Adrenal gland (tissue), 19 donors: ENCODE measurements around the gene UBFD1. TPM values are rescaled to one million over a fixed set of nuclear protein-coding genes. Genes with fewer than 3 reads are reported as not detected.
A peak's percentile ranks its signal among the peaks of the same experiment; 100 is the strongest.

Source experiments
- DNase-seq, 7 donors: peaks; one replicate each; pipeline ENCODE4 v3.0.0-alpha.2; 2019 to 2020
- H3K27ac ChIP-seq, 5 donors: fragments of 200-600 bp; sonication (generic) in 4 of 5; 1 replicate in 3 of 5; 2 replicates in 2 of 5; pipeline versions ENCODE4 v1.5.1 to v1.8.0; 2016 to 2020; ENCODE audit warnings: mild to moderate bottlenecking in 1 of 5
- H3K27me3 ChIP-seq: fragments of 200-600 bp; 2 replicates; pipeline ENCODE4 v1.8.0; 2021
- H3K36me3 ChIP-seq, 2 donors: fragments of 200-600 bp; replicated peaks in 1 of 2; 1 replicate in 1 of 2; 2 replicates in 1 of 2; pipeline versions ENCODE4 v1.5.1 to v1.8.0; 2018 to 2022
- H3K4me1 ChIP-seq, 2 donors: fragments of 200-600 bp; replicated peaks in 1 of 2; 1 replicate in 1 of 2; 2 replicates in 1 of 2; pipeline versions ENCODE4 v1.5.1 to v1.8.0; 2018 to 2021
- H3K4me3 ChIP-seq, 4 donors: fragments of 200-600 bp; sonication (generic) in 3 of 4; one replicate each; pipeline ENCODE4 v1.5.1; 2016 to 2018
- H3K9me3 ChIP-seq, 3 donors: fragments of 200-600 bp; sonication (generic) in 1 of 3; replicated peaks in 1 of 3; 1 replicate in 2 of 3; 2 replicates in 1 of 3; pipeline versions ENCODE4 v1.5.1 to v1.8.0; 2016 to 2021
- POLR2A ChIP-seq, 2 donors: fragments of 450-650 bp; IDR thresholded peaks; one replicate each; pipeline ENCODE4 v1.6.1; 2017; ENCODE audit warnings: antibody characterized with exemption in 2 of 2, mild to moderate bottlenecking in 2 of 2, moderate library complexity in 1 of 2
- WGBS, 4 donors: extraction: QIAGEN DNeasy Blood & Tissue Kit in 2 of 4; methylation state at CpG; one replicate each; pipeline versions ENCODE4 v1.1.5 to v1.1.7; 2013 to 2017; 5-methylcytosine and 5-hydroxymethylcytosine counted together
- intact Hi-C, 2 donors: fragments of 100-400 bp; cut with DNase I; formaldehyde crosslinking; loops; one replicate each; pipeline versions ENCODE4 v1.14.1 to v1.15.0; 2022 to 2023
- long read RNA-seq, 10 donors: library from polyadenylated mRNA in 3 of 10; unstranded in 2 of 10; stranded (forward) in 1 of 10; transcript quantifications; one replicate each; pipeline ENCODE4 v2.0.0 and lab custom pipeline, GENCODE V29; 2021 to 2026
- polyA plus RNA-seq, 3 donors: library from polyadenylated mRNA; stranded (reverse); fragments of 200-250 nt in 2 of 3; fragments of 350-450 nt in 1 of 3; fragmentation: Illumina TruSeq in 1 of 3; extraction: RNeasy Lipid Tissue Mini Kit (QIAGEN cat#74804) in 1 of 3; gene quantifications; one replicate each; pipeline ENCODE4 v1.2.3, GENCODE V29; 2013 to 2014
- total RNA-seq, 9 donors: library from RNA; depleted of rRNA in 4 of 9; stranded (reverse); fragments of >200 nt in 4 of 9; fragments of 120-200 nt in 1 of 9; fragmentation: NEBNext Ultra II Directional in 1 of 9; extraction: Animal tissue kit (Norgen Biotek cat#: 25700) in 1 of 9; gene quantifications; one replicate each; pipeline versions ENCODE4 v1.1.0 to v1.2.4, GENCODE V29; 2013 to 2023
- TF ChIP-seq, protein P1 (sequence below), 6 experiments: fragments of 450-650 bp in 4 of 6; fragments of 200-600 bp in 2 of 6; sonication (generic) in 1 of 6; IDR thresholded peaks; 1 replicate in 5 of 6; 2 replicates in 1 of 6; pipeline versions ENCODE4 v1.5.1 to v1.8.0; 2016 to 2021; ENCODE audit warnings: antibody characterized with exemption in 6 of 6, mild to moderate bottlenecking in 2 of 6, moderate library complexity in 1 of 6
- donor health status: healthy with polysubstance abuse.
- donor health status: Bipolar disorder and iron deficiency.
- donor health status: DM: yes; HTN: yes; CAD: no.
- donor health status: DM: no; HTN: no; CAD: no.
- donor health status: DM: no; HTN: no; CAD: no.
- donor health status: DM: yes; HTN: yes; CAD: no.

UBFD1 gene
- total RNA-seq (100 to 1,000 TPM in 3 of 9 donors, 10 to 100 TPM in 6; 58.5 to 151 (median 94.5) TPM), polyA plus RNA-seq (10 to 100 TPM in 2 of 3 donors, 1 to 10 TPM in 1; 9.5 to 65.8 (median 10.9) TPM)
- long read RNA-seq, donor 1, full-length matches to known transcripts, result 21 of 919 reads
- long read RNA-seq, donor 1, partial matches to known transcripts, result 876 of 919 reads
- long read RNA-seq, donor 1, other reads (novel, unspliced or antisense), result 22 of 919 reads
- long read RNA-seq, donor 2, full-length matches to known transcripts, result 15 of 15 reads
- long read RNA-seq, donor 2, partial matches to known transcripts, result 0 of 15 reads
- long read RNA-seq, donor 2, other reads (novel, unspliced or antisense), result 0 of 15 reads
- long read RNA-seq, donor 3, full-length matches to known transcripts, result 21 of 76 reads
- long read RNA-seq, donor 3, partial matches to known transcripts, result 55 of 76 reads
- long read RNA-seq, donor 3, other reads (novel, unspliced or antisense), result 0 of 76 reads
- long read RNA-seq, donor 4, partial matches to known transcripts, result 0 of 2 reads
- long read RNA-seq, donor 4, other reads (novel, unspliced or antisense), result 2 of 2 reads
- long read RNA-seq, donor 5, full-length matches to known transcripts, result 45 of 66 reads
- long read RNA-seq, donor 5, partial matches to known transcripts, result 5 of 66 reads
- long read RNA-seq, donor 5, other reads (novel, unspliced or antisense), result 16 of 66 reads
- long read RNA-seq, donor 6, partial matches to known transcripts, result 1 of 3 reads
- long read RNA-seq, donor 6, other reads (novel, unspliced or antisense), result 1 of 3 reads
- long read RNA-seq, donor 7, full-length matches to known transcripts, result 13 of 431 reads
- long read RNA-seq, donor 7, partial matches to known transcripts, result 129 of 431 reads
- long read RNA-seq, donor 7, other reads (novel, unspliced or antisense), result 289 of 431 reads
- long read RNA-seq, donor 8, full-length matches to known transcripts, result 31 of 966 reads
- long read RNA-seq, donor 8, partial matches to known transcripts, result 913 of 966 reads
- long read RNA-seq, donor 8, other reads (novel, unspliced or antisense), result 22 of 966 reads
- long read RNA-seq, donor 9, full-length matches to known transcripts, result 18 of 18 reads
- long read RNA-seq, donor 9, partial matches to known transcripts, result 0 of 18 reads
- long read RNA-seq, donor 9, other reads (novel, unspliced or antisense), result 0 of 18 reads
- long read RNA-seq, donor 10, full-length matches to known transcripts, result 9 of 9 reads
- long read RNA-seq, donor 10, partial matches to known transcripts, result 0 of 9 reads
- long read RNA-seq, donor 10, other reads (novel, unspliced or antisense), result 0 of 9 reads

- H3K27me3 ChIP-seq, result no peaks in the 10 kb centered on the region
- H3K4me3 ChIP-seq, result peak within 1 kb of the TSS; percentile 70 to 83 (median 76)
- H3K4me1 ChIP-seq, result peaks cover 9 to 32% of the 10 kb centered on the region in 2 donors
- no peaks in the 10 kb centered on the region for H3K9me3 ChIP-seq
- H3K27ac ChIP-seq, result peak within 1 kb of the TSS; percentile 65 to 95 (median 85)
- TF ChIP-seq, protein P1, sequence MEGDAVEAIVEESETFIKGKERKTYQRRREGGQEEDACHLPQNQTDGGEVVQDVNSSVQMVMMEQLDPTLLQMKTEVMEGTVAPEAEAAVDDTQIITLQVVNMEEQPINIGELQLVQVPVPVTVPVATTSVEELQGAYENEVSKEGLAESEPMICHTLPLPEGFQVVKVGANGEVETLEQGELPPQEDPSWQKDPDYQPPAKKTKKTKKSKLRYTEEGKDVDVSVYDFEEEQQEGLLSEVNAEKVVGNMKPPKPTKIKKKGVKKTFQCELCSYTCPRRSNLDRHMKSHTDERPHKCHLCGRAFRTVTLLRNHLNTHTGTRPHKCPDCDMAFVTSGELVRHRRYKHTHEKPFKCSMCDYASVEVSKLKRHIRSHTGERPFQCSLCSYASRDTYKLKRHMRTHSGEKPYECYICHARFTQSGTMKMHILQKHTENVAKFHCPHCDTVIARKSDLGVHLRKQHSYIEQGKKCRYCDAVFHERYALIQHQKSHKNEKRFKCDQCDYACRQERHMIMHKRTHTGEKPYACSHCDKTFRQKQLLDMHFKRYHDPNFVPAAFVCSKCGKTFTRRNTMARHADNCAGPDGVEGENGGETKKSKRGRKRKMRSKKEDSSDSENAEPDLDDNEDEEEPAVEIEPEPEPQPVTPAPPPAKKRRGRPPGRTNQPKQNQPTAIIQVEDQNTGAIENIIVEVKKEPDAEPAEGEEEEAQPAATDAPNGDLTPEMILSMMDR (IDR thresholded peaks at IDR 0.05), result peak; percentile 90 to 98 (median 96)
- peak in 1 of 2 donors; percentile 63 for TF ChIP-seq POLR2A (IDR thresholded peaks at IDR 0.05)
- peak; percentile 99 for DNase-seq
- intact Hi-C loops, result loop anchor here in 1 of 2 donors (10.0 kb wide), 1 partner anchor 52 kb away; no protein-coding TSS in a partner anchor
- peaks cover 0 to 36% of the 10 kb centered on the region in 2 donors for H3K36me3 ChIP-seq
- 2 to 11% (median 3%) methylated on average over 8 to 65 of the region's 65 CpGs for WGBS, 4 donors
These were observed at the start of gene UBFD1, which contains the start of gene EARS2 for GRCh38 chr16:23556881-23557778. Gene UBFD1, plus strand, starts transcription at chr16:23557727. Its CDS starts 16 bp downstream, at chr16:23557743. Gene EARS2, minus strand, starts transcription at chr16:23557350. Its CDS starts 7 bp downstream, at chr16:23557343.

DNA sequence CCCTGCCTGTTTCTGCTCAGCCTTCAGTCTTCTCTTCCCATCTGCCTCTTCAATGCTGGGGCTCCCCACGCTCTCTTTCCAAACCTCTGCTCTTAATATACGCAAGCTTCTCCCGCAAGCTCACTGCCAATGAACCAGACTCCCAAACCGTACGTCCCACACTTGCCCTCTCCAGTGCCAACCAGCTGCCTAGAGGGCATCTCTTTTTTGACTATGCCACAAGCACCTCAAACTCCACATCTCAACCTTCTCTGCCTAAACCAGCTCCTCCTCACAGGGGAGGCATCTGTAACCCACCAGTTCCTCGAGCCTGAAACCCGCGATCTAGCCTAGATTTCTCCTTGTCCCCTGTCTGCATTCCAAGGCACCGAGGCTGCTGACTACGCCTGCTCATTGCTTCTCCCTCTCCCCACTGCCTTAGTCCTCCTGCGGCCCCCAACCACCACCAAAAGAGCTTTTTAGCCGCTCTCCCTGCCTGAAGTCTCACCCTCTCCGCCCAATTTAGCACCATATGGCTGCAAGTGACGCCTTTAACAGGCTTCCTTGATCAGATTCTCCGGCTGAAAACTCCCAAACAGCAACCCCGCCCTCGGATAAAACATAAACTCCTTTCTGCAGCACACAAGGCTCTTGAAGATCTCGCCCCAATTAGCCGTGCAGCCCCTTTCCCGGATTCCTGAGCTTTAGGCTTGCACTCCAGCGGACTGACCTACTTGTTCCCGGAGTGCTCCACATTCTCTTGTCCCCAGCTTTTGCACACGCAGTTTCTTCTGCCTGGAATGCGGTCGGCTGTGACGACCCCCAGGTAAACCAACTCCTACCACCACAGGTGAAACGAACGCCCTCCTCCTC is 48.7 kb upstream of the UBFD1 start:
- H3K27me3 ChIP-seq, result no peaks in the 10 kb centered on the region
- TF ChIP-seq POLR2A (IDR thresholded peaks at IDR 0.05), result peak in 1 of 2 donors; percentile 30
- TF ChIP-seq, protein P1 (IDR thresholded peaks at IDR 0.05), result no peak
- 11 to 20% (median 12%) methylated on average over 28 of the region's 28 CpGs for WGBS, 4 donors
- intact Hi-C loops, result loop anchor here in 1 of 2 donors (10.0 kb wide), 1 partner anchor 46 kb away; the partner anchor contains the start of genes EARS2 and UBFD1
- H3K4me3 ChIP-seq, result peak overlapping the region; percentile 19 to 95 (median 60)
- H3K36me3 ChIP-seq, result no peaks in the 10 kb centered on the region
- peaks cover 30 to 48% of the 10 kb centered on the region in 2 donors for H3K4me1 ChIP-seq
- no peak for DNase-seq
- H3K9me3 ChIP-seq, result no peaks in the 10 kb centered on the region
- H3K27ac ChIP-seq, result peak overlapping the region in 3 of 5 donors; percentile 45 to 96 (median 91)

GRCh38 chr16:23509441-23509754 is 48.1 kb upstream of the UBFD1 start:
- no peak for DNase-seq

More at GRCh38 chr16:23509441-23509754, 48.1 kb upstream of the UBFD1 start:
- peaks cover 28 to 43% of the 10 kb centered on the region in 2 donors for H3K4me1 ChIP-seq
- H3K27ac ChIP-seq, result peak overlapping the region in 3 of 5 donors; percentile 45 to 96 (median 91)
- no peak for TF ChIP-seq POLR2A (IDR thresholded peaks at IDR 0.05)
- TF ChIP-seq, protein P1 (IDR thresholded peaks at IDR 0.05), result no peak
- no peaks in the 10 kb centered on the region for H3K36me3 ChIP-seq
- H3K27me3 ChIP-seq, result no peaks in the 10 kb centered on the region
- intact Hi-C loops, result loop anchor here in 1 of 2 donors (10.0 kb wide), 1 partner anchor 45 kb away; the partner anchor contains the start of genes EARS2 and UBFD1
- WGBS, 4 donors, result 0 to 2% (median 1%) methylated on average over 5 of the region's 5 CpGs
- no peaks in the 10 kb centered on the region for H3K9me3 ChIP-seq
- peak overlapping the region; percentile 19 to 95 (median 60) for H3K4me3 ChIP-seq
